Activated T-cell treated with anti-CD3 and anti-CD28 coated beads, Interleukin-2, amount 50 U/mL, for 1 hour (primary cell): ENCODE data around the gene TFAP2A.

ENCODE experiments used
- DNase-seq: peaks from one replicate; pipeline ENCODE4 v3.0.0-alpha.2; 2020

TFAP2A gene

GRCh38 chr6:10382322-10382721 is 32.6 kb downstream of the TFAP2A start:
- no peak for DNase-seq

GRCh38 chr6:10381830-10382208 is 33.1 kb downstream of the TFAP2A start:
- DNase-seq, result no peak

- no peak for DNase-seq
Measured at GRCh38 chr6:10381133-10381829, 33.6 kb downstream of the TFAP2A start.

DNA sequence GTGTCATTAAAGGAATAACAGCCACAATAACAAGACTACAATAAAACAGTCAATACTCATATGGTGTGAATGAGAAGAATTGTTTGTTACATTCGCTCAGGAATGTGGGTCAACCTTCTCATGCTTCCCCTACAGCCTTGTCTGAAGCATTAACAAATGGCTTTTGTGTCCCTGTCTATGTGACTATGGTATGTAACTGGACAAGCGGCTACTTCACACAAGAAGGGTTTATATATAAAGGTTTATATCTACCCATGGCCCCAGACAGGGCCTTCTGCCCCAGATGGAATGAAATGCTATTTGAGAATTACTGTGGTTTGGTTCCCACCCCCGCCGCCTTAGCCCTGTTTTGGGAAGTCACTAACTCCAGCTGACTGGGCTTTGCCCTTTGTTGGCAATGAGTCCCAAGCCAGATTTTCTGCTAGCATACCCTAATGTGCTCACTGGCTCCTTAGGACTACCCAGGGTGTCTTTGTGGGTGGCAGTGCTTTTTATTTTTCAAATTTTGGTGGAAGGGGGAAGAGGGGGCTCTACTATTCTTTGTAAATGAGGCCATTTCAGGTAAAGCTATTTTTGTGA is 39.4 kb downstream of the TFAP2A start:
- DNase-seq, result no peak

DNA sequence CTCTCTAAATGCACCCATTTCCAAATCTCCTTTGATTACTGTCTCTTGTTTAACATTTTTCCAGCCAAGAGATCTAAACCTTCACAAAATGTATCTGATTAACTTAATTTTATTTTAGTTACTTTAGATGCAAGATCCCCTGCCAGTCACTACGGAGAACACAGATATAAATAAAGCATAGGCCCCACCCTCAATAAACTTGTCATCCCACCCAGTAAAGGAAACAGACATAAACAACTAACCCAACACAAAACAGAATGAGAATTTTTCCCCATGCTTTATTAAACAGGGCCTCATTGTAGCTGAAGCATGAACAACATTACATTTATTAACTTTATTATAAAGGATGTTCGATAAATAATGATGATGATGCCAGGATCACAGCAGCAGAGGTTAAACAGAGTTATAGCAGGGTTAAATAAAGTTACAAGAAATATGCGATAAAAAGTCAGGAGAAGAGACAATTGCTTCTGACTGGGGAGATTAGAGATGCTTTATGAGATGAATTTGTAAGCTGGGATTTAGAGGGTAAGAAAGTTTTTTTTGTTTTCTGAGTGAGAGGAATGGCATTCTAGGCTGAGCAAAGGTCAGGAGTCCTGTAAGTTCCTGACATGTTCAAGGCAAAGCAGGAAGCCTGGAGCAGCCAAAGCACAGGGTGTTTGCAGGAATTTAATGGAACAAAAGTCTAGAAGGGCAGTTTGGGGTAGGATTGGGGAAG is 41.1 kb downstream of the TFAP2A start:
- DNase-seq, result no peak

GRCh38 chr6:10369896-10370295 is 45.0 kb downstream of the TFAP2A start:
- DNase-seq, result no peak

GRCh38 chr6:10368861-10369260 is 46.0 kb downstream of the TFAP2A start:
- no peak for DNase-seq

- no peak for DNase-seq
Measured at GRCh38 chr6:10363911-10364310, 51.0 kb downstream of the TFAP2A start.

DNA sequence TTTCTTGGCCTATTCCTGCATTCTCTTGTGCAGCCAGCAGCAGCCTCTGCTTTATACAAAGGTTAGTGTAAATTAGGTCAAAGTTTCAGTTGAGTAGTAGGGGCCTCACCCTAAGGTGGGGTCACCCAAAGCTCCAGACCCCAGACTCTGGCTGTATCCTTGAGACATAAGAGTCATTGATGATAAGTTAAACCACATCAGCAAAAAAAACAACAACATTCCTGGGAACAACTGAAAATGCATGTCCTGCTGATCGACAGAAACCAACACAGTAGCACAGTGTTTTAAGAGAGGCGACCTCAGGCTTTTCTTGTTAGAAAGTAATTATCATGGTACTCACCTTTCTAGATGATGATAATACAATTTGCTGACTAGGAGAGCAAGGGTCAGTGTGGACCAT is 52.6 kb downstream of the TFAP2A start:
- DNase-seq, result no peak

DNA sequence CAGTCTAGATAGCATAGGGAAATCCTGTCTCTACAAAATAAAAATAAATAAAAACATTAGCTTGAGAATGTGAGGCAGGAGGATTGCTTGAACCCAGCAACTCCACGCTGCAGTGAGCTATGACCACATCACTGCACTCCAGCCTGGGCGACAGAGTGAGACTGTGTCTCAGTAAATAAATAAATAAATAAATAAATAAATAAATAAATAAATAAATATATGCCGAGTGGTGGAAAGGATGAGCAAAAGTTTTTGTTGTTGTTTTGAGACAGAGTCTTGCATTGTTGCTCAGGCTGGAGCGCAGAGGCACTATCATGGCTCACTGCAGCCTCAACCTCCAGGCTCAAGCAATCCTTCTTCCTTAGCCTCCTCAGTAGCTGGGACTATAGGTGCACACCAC is 53.4 kb downstream of the TFAP2A start:
- no peak for DNase-seq

- no peak for DNase-seq
Measured at GRCh38 chr6:10359581-10359980, 55.3 kb downstream of the TFAP2A start.

- no peak for DNase-seq
Measured at GRCh38 chr6:10355115-10355702, 59.7 kb downstream of the TFAP2A start.

- no peak for DNase-seq
Measured at GRCh38 chr6:10351791-10352190, 63.1 kb downstream of the TFAP2A start.

DNA sequence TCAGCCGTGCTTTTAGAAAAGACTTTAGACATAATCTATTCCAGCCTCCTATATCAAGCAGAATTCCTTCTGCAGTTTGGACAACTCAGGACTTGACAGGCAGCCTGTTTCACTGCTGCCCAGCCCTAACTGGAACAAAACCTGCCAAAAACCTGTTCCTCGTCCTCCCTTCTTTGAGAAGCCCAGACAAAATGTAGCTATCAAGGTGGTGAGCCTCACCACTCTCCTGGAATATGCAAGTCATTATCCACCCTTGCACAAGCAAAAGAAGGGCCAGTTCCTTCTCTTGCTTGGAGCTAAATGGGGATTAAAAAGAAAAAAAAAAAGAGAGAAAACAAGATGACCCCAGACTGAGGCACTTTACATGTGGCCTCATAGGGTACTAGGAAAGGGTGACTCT is 64.2 kb downstream of the TFAP2A start:
- DNase-seq, result no peak

GRCh38 chr6:10347561-10348327 is 67.1 kb downstream of the TFAP2A start:
- no peak for DNase-seq
